Measurements from ENCODE around the gene KCP.

KCP gene

GRCh38 chr7:128954150-128954549, 43.6 kb upstream of the KCP start:
- no peak for TF ChIP-seq REST (IDR thresholded peaks at IDR 0.05; ENCODE audit: low read depth)
- no peak for TF ChIP-seq ZBTB7A (IDR thresholded peaks at IDR 0.05; ENCODE audit: low read depth)
- no peak for TF ChIP-seq MAX (IDR thresholded peaks at IDR 0.05)
- no peak for TF ChIP-seq YY1 (IDR thresholded peaks at IDR 0.05; ENCODE audit: low read depth)
- TF ChIP-seq USF1 (IDR thresholded peaks at IDR 0.05): no peak
- no peak for TF ChIP-seq EGR1 (IDR thresholded peaks at IDR 0.05)

- TF ChIP-seq MAX (IDR thresholded peaks at IDR 0.05) (no peak), TCF12 (IDR thresholded peaks at IDR 0.05; ENCODE audit: low read depth) (no peak), TAF1 (IDR thresholded peaks at IDR 0.05; ENCODE audit: low read depth) (no peak), CEBPB (IDR thresholded peaks at IDR 0.05) (no peak), REST (IDR thresholded peaks at IDR 0.05; ENCODE audit: low read depth) (no peak), EP300 (IDR thresholded peaks at IDR 0.05; ENCODE audit: borderline replicate concordance) (no peak), TEAD4 (IDR thresholded peaks at IDR 0.05) (no peak), NFIC (IDR thresholded peaks at IDR 0.05) (no peak), RAD21 (IDR thresholded peaks at IDR 0.05; ENCODE audit: low read depth) (no peak), FOXM1 (IDR thresholded peaks at IDR 0.05; ENCODE audit: borderline replicate concordance, low read depth) (no peak), ZBTB7A (IDR thresholded peaks at IDR 0.05; ENCODE audit: low read depth) (no peak), CREB1 (IDR thresholded peaks at IDR 0.05; ENCODE audit: low read depth) (no peak), YY1 (IDR thresholded peaks at IDR 0.05; ENCODE audit: low read depth) (no peak), EGR1 (IDR thresholded peaks at IDR 0.05) (no peak), USF1 (IDR thresholded peaks at IDR 0.05) (no peak)
Measured at GRCh38 chr7:128951296-128951695, 40.8 kb upstream of the KCP start.

GRCh38 chr7:128948976-128949760, 38.7 kb upstream of the KCP start:
- TF ChIP-seq TAF1 (IDR thresholded peaks at IDR 0.05; ENCODE audit: low read depth) (no peak), CREB1 (IDR thresholded peaks at IDR 0.05; ENCODE audit: low read depth) (no peak), EP300 (IDR thresholded peaks at IDR 0.05; ENCODE audit: borderline replicate concordance) (no peak), MAX (IDR thresholded peaks at IDR 0.05) (no peak), FOXM1 (IDR thresholded peaks at IDR 0.05; ENCODE audit: borderline replicate concordance, low read depth) (no peak), YY1 (IDR thresholded peaks at IDR 0.05; ENCODE audit: low read depth) (no peak), TCF12 (IDR thresholded peaks at IDR 0.05; ENCODE audit: low read depth) (no peak)

GRCh38 chr7:128948312-128948973, 37.9 kb upstream of the KCP start:
- TF ChIP-seq ZBTB7A (IDR thresholded peaks at IDR 0.05; ENCODE audit: low read depth): no peak
- TF ChIP-seq CEBPB (IDR thresholded peaks at IDR 0.05): no peak
- TF ChIP-seq TCF12 (IDR thresholded peaks at IDR 0.05; ENCODE audit: low read depth): no peak
- TF ChIP-seq MAX (IDR thresholded peaks at IDR 0.05): no peak
- TF ChIP-seq TAF1 (IDR thresholded peaks at IDR 0.05; ENCODE audit: low read depth): no peak
- TF ChIP-seq FOXM1 (IDR thresholded peaks at IDR 0.05; ENCODE audit: borderline replicate concordance, low read depth): no peak
- no peak for TF ChIP-seq REST (IDR thresholded peaks at IDR 0.05; ENCODE audit: low read depth)
- TF ChIP-seq TEAD4 (IDR thresholded peaks at IDR 0.05): no peak
- no peak for TF ChIP-seq EP300 (IDR thresholded peaks at IDR 0.05; ENCODE audit: borderline replicate concordance)
- no peak for TF ChIP-seq EGR1 (IDR thresholded peaks at IDR 0.05)
- no peak for TF ChIP-seq USF1 (IDR thresholded peaks at IDR 0.05)
- no peak for TF ChIP-seq RAD21 (IDR thresholded peaks at IDR 0.05; ENCODE audit: low read depth)
- no peak for TF ChIP-seq CREB1 (IDR thresholded peaks at IDR 0.05; ENCODE audit: low read depth)
